ENCODE results near the gene TGFB2. TPM values are rescaled to one million over a fixed set of nuclear protein-coding genes. Genes with fewer than 3 reads are reported as not detected.

TGFB2 gene
- total and polyA plus RNA-seq, 2 experiments from 2014 or later: 0.97 to 1.3 TPM

GRCh38 chr1:218332416-218332815, 12.7 kb upstream of the TGFB2 start:
- in situ Hi-C loops (cut with MboI): loop anchor here (25.0 kb wide), 4 partner anchors 730 to 1480 kb away; no protein-coding TSS in a partner anchor
- H3K4me1 ChIP-seq (ENCODE audit: insufficient read depth): peaks cover 11% of the 10 kb centered on the region; the same call in 1 of the 2 replicates
- H3K36me3 ChIP-seq (ENCODE audit: low read depth): no peaks in the 10 kb centered on the region
- H3K9me3 ChIP-seq (ENCODE audit: low read depth): no peaks in the 10 kb centered on the region
- no peaks in the 10 kb centered on the region for H4K20me1 ChIP-seq (ENCODE audit: insufficient read depth)
- H2AFZ ChIP-seq: no peak overlapping the region
- no peaks in the 10 kb centered on the region for H3K79me2 ChIP-seq (ENCODE audit: insufficient read depth)
- no peak overlapping the region for H3K4me3 ChIP-seq
- no peaks in the 10 kb centered on the region for H3K27me3 ChIP-seq (replicated peaks; ENCODE audit: insufficient read depth)
- TF ChIP-seq EZH2 (IDR thresholded peaks at IDR 0.05; ENCODE audit: insufficient read depth, poor library complexity, severe bottlenecking) (no peak), EZH2phosphoT487 (IDR thresholded peaks at IDR 0.05; ENCODE audit: insufficient read depth, low read depth) (no peak)
- no peaks in the 10 kb centered on the region; the same call in 1 of the 2 replicates for H3F3A ChIP-seq (ENCODE audit: insufficient read depth)
- H3K4me2 ChIP-seq (ENCODE audit: unreplicated experiment): no peak overlapping the region
- no peaks in the 10 kb centered on the region for H3K9me2 ChIP-seq (ENCODE audit: insufficient read depth)
- H3K27ac ChIP-seq: no peak overlapping the region
- H3K9ac ChIP-seq: no peak overlapping the region
- DNase-seq: no peak

GRCh38 chr1:218336328-218336727, 8.8 kb upstream of the TGFB2 start:
- no peak overlapping the region for H3K4me3 ChIP-seq
- H3K9me2 ChIP-seq (ENCODE audit: insufficient read depth): no peaks in the 10 kb centered on the region
- no peak overlapping the region for H2AFZ ChIP-seq
- H3K27ac ChIP-seq: no peak overlapping the region
- no peaks in the 10 kb centered on the region for H3K36me3 ChIP-seq (ENCODE audit: low read depth)
- peak; percentile 33 for DNase-seq
- H3K4me1 ChIP-seq (ENCODE audit: insufficient read depth): peaks cover 11% of the 10 kb centered on the region; the same call in 1 of the 2 replicates
- TF ChIP-seq EZH2phosphoT487 (IDR thresholded peaks at IDR 0.05; ENCODE audit: insufficient read depth, low read depth) (no peak), EZH2 (IDR thresholded peaks at IDR 0.05; ENCODE audit: insufficient read depth, poor library complexity, severe bottlenecking) (no peak)
- H3K9me3 ChIP-seq (ENCODE audit: low read depth): no peaks in the 10 kb centered on the region
- no peak overlapping the region for H3K9ac ChIP-seq
- H3K27me3 ChIP-seq (replicated peaks; ENCODE audit: insufficient read depth): no peaks in the 10 kb centered on the region
- no peak overlapping the region for H3K4me2 ChIP-seq (ENCODE audit: unreplicated experiment)
- in situ Hi-C loops (cut with MboI): loop anchor here (25.0 kb wide), 4 partner anchors 726 to 1476 kb away; no protein-coding TSS in a partner anchor
- H3K79me2 ChIP-seq (ENCODE audit: insufficient read depth): no peaks in the 10 kb centered on the region
- H3F3A ChIP-seq (ENCODE audit: insufficient read depth): no peaks in the 10 kb centered on the region
- WGBS, 2 experiments (ENCODE audit: low coverage in 1 of 2, low lambda C conversion rate in 2 of 2, missing lambda C conversion rate in 2 of 2): 54 to 65% methylated on average over 2 of the region's 2 CpGs
- H4K20me1 ChIP-seq (ENCODE audit: insufficient read depth): no peaks in the 10 kb centered on the region

GRCh38 chr1:218339267-218339831, 5.8 kb upstream of the TGFB2 start:
- H3K4me3 ChIP-seq: no peak overlapping the region
- no peak overlapping the region for H2AFZ ChIP-seq
- in situ Hi-C loops (cut with MboI): loop anchor here (25.0 kb wide), 4 partner anchors 723 to 1473 kb away; no protein-coding TSS in a partner anchor
- TF ChIP-seq EZH2 (IDR thresholded peaks at IDR 0.05; ENCODE audit: insufficient read depth, poor library complexity, severe bottlenecking): no peak
- no peak for TF ChIP-seq EZH2phosphoT487 (IDR thresholded peaks at IDR 0.05; ENCODE audit: insufficient read depth, low read depth)
- H3K27me3 ChIP-seq (replicated peaks; ENCODE audit: insufficient read depth): no peaks in the 10 kb centered on the region
- no peaks in the 10 kb centered on the region for H3K9me3 ChIP-seq (ENCODE audit: low read depth)
- H3K27ac ChIP-seq: no peak overlapping the region
- no peaks in the 10 kb centered on the region for H3K9me2 ChIP-seq (ENCODE audit: insufficient read depth)
- no peaks in the 10 kb centered on the region for H4K20me1 ChIP-seq (ENCODE audit: insufficient read depth)
- no peaks in the 10 kb centered on the region for H3K79me2 ChIP-seq (ENCODE audit: insufficient read depth)
- 0 to 4% methylated on average over 1 of the region's 1 CpG for WGBS, 2 experiments (ENCODE audit: low coverage in 1 of 2, low lambda C conversion rate in 2 of 2, missing lambda C conversion rate in 2 of 2)
- H3K4me2 ChIP-seq (ENCODE audit: unreplicated experiment): no peak overlapping the region
- H3K9ac ChIP-seq: no peak overlapping the region
- no peaks in the 10 kb centered on the region for H3F3A ChIP-seq (ENCODE audit: insufficient read depth)
- H3K4me1 ChIP-seq (ENCODE audit: insufficient read depth): peaks cover 6% of the 10 kb centered on the region; the same call in 1 of the 2 replicates
- DNase-seq: peak; percentile 64
- no peaks in the 10 kb centered on the region for H3K36me3 ChIP-seq (ENCODE audit: low read depth)

GRCh38 chr1:218341325-218341724, 3.8 kb upstream of the TGFB2 start:
- H3K27ac ChIP-seq: no peak overlapping the region
- TF ChIP-seq EZH2phosphoT487 (IDR thresholded peaks at IDR 0.05; ENCODE audit: insufficient read depth, low read depth) (no peak), EZH2 (IDR thresholded peaks at IDR 0.05; ENCODE audit: insufficient read depth, poor library complexity, severe bottlenecking) (no peak)
- no peak overlapping the region for H3K9ac ChIP-seq

More at GRCh38 chr1:218341325-218341724, 3.8 kb upstream of the TGFB2 start:
- no peak for DNase-seq
- in situ Hi-C loops (cut with MboI): loop anchor here (10.0 to 25.0 kb wide), 5 partner anchors 213 to 1471 kb away; no protein-coding TSS in a partner anchor
- 81% methylated on average over 1 of the region's 1 CpG for WGBS, 2 experiments (ENCODE audit: low coverage in 1 of 2, low lambda C conversion rate in 2 of 2, missing lambda C conversion rate in 2 of 2)
- Histone ChIP-seq H3K4me1 (ENCODE audit: insufficient read depth) (0 out of 2 replicates have a peak, but pooled peaks cover 3% of the 10 kb centered on the region), H4K20me1 (ENCODE audit: insufficient read depth) (no peaks in the 10 kb centered on the region), H3F3A (ENCODE audit: insufficient read depth) (peaks cover 3% of the 10 kb centered on the region; the same call in 1 of the 2 replicates), H3K79me2 (ENCODE audit: insufficient read depth) (no peaks in the 10 kb centered on the region), H3K9me2 (ENCODE audit: insufficient read depth) (no peaks in the 10 kb centered on the region), H3K4me3 (no peak overlapping the region), H2AFZ (no peak overlapping the region), H3K36me3 (ENCODE audit: low read depth) (no peaks in the 10 kb centered on the region), H3K4me2 (ENCODE audit: unreplicated experiment) (no peak overlapping the region), H3K27me3 (replicated peaks; ENCODE audit: insufficient read depth) (no peaks in the 10 kb centered on the region), H3K9me3 (ENCODE audit: low read depth) (no peaks in the 10 kb centered on the region)

All from GM23248 (cell line).